Aorta (tissue), 5 donors: ENCODE data around the gene CLTCL1. TPM values are rescaled to one million over a fixed set of nuclear protein-coding genes. Genes with fewer than 3 reads are reported as not detected.

Experiments used
- ATAC-seq: fragments of 200-7000 bp; cut with Tn5 transposase; one replicate; pipeline ENCODE4 v1.9.1; 2022; ENCODE audit warnings: moderate library complexity; ENCODE audit not compliant: low FRiP score
- DNase-seq, 2 donors: peaks; one replicate each; pipeline ENCODE4 v3.0.0-alpha.2; 2020
- H3K27ac ChIP-seq, 2 donors: one replicate each; pipeline ENCODE4 v1.5.1; 2013; ENCODE audit warnings: low read length in 2 of 2, mild to moderate bottlenecking in 2 of 2, moderate library complexity in 2 of 2, control low read depth in 1 of 2, inconsistent platforms in 1 of 2, low read depth in 1 of 2
- H3K27me3 ChIP-seq, 2 donors: one replicate each; pipeline ENCODE4 v1.6.1; 2013; ENCODE audit warnings: control low read depth in 1 of 2, low read length in 1 of 2, mild to moderate bottlenecking in 1 of 2, moderate library complexity in 1 of 2; ENCODE audit not compliant: insufficient read depth in 2 of 2, control insufficient read depth in 1 of 2
- H3K36me3 ChIP-seq, 2 donors: one replicate each; pipeline ENCODE4 v1.6.1; 2013; ENCODE audit warnings: control low read depth in 1 of 2, low read length in 1 of 2, mild to moderate bottlenecking in 1 of 2; ENCODE audit not compliant: insufficient read depth in 2 of 2, control insufficient read depth in 1 of 2
- H3K4me1 ChIP-seq, 2 donors: one replicate each; pipeline ENCODE4 v1.6.1; 2013; ENCODE audit warnings: low read length in 2 of 2, control low read depth in 1 of 2, mild to moderate bottlenecking in 1 of 2, moderate library complexity in 1 of 2; ENCODE audit not compliant: insufficient read depth in 2 of 2, control insufficient read depth in 1 of 2
- H3K4me3 ChIP-seq, 2 donors: one replicate each; pipeline ENCODE4 v1.5.1; 2013; ENCODE audit warnings: low read length in 2 of 2, control low read depth in 1 of 2, mild to moderate bottlenecking in 1 of 2
- H3K9me3 ChIP-seq: one replicate; pipeline ENCODE4 v1.6.1; 2013; ENCODE audit warnings: mild to moderate bottlenecking, low read length; ENCODE audit not compliant: control insufficient read depth
- WGBS, 2 donors: extraction: QIAGEN DNeasy Blood & Tissue Kit; methylation state at CpG; one replicate each; pipeline ENCODE4 v1.1.7; 2013; 5-methylcytosine and 5-hydroxymethylcytosine counted together
- intact Hi-C, 2 donors: fragments of 100-400 bp; cut with DNase I; formaldehyde crosslinking; loops; one replicate each; pipeline versions ENCODE4 v1.14.2 to v1.15.0; 2022
- polyA plus RNA-seq, 2 donors: library from polyadenylated mRNA; stranded (reverse); fragments of 200-250 nt; gene quantifications; one replicate each; pipeline ENCODE4 v1.2.3, GENCODE V29; 2013
- total RNA-seq, 2 donors: library from RNA; stranded (reverse); fragmentation: NEBNext Ultra II Directional; extraction: Animal tissue kit (Norgen Biotek cat#: 25700); gene quantifications; one replicate each; pipeline ENCODE4 v1.2.1, GENCODE V29; 2021
- donor health status: healthy with polysubstance abuse.
- donor health status: Bipolar disorder and iron deficiency.
- donor health status: DM: no; HTN: no; CAD: no.
- donor health status: DM: no; HTN: no; CAD: no.
- donor health status: DM: yes; HTN: yes; CAD: no.

CLTCL1 gene
- total and polyA plus RNA-seq, 4 donors: 0.25 to 8.1 (median 7.0) TPM

DNA sequence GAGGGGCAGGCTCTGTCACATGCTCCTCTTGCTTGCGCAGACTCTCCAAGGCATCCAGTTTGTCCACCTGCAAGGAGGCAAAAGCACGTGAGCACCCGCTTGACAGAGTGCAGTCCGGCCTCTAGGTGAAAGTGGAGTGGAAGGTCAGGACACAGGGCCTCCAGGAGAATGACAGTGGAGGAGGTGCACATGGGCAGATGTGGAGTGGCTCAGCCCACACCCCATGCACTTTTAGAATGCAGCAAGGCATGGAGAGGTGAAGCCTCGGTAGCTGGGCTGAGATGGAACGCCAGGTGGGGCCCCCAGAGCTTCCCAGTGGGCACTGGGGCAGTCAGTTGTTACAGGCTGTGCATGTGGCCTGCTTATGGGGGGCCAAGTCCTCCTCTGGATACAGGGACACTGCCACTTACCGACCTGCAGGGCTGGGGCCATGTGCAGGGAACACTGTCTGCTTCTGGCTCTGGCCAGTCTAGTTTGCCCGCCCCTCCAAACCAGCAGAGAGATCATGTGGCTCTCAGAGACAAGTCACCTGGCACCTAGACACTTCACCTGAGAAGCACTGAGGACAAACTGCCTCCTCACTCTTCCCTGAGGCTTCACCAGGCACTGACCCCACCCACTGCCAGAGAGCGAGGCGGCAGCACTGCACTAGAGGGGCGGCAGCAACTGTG is 110.6 kb downstream of the CLTCL1 start:
- ATAC-seq: no peak
- H3K4me3 ChIP-seq: no peak overlapping the region
- H3K4me1 ChIP-seq: no peaks in the 10 kb centered on the region
- H3K27me3 ChIP-seq: no peaks in the 10 kb centered on the region
- 89 to 91% methylated on average over 11 of the region's 11 CpGs for WGBS, 2 donors
- intact Hi-C loops: no loop called here
- H3K27ac ChIP-seq: no peak overlapping the region
- DNase-seq: no peak
- no peaks in the 10 kb centered on the region for H3K9me3 ChIP-seq
- H3K36me3 ChIP-seq: no peaks in the 10 kb centered on the region

GRCh38 chr22:19180234-19180633 is 111.3 kb downstream of the CLTCL1 start:
- intact Hi-C loops: no loop called here
- 89 to 91% methylated on average over 9 of the region's 9 CpGs for WGBS, 2 donors
- Histone ChIP-seq H3K4me3 (no peak overlapping the region), H3K27ac (no peak overlapping the region), H3K27me3 (no peaks in the 10 kb centered on the region), H3K9me3 (no peaks in the 10 kb centered on the region), H3K36me3 (no peaks in the 10 kb centered on the region), H3K4me1 (no peaks in the 10 kb centered on the region)
- no peak for DNase-seq
- no peak for ATAC-seq

DNA sequence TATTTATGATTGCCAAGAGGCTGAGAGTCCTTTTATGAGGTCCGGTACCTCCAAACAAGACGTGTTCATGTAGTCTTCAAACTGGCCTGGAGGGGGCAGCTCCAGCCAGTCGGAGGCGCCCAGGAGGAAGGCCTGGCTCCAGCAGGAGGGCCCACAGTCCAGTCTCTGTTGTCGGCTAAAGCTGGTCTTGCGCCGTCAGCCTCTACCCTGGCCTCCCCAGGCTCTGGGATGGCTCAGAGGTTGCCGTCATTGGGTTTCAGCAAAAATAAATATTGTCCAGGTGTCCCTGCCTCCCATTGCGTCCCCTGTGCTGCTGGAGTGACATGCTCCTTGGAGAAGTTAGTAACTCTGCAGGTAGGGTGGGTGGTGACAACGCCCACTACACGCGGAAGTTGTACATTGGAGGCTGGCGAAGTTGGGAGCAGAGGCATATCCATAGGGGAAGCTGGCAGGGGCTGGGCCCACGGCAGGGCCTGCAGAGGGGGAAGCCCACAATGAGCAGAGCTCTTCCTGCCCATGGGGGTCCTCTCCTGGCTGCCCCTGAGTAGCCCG is 111.9 kb downstream of the CLTCL1 start:
- Histone ChIP-seq H3K36me3 (no peaks in the 10 kb centered on the region), H3K27me3 (no peaks in the 10 kb centered on the region), H3K4me3 (no peak overlapping the region), H3K27ac (peak overlapping the region in 1 of 2 donors; percentile 14), H3K4me1 (no peaks in the 10 kb centered on the region), H3K9me3 (no peaks in the 10 kb centered on the region)
- peak; percentile 87 for ATAC-seq
- intact Hi-C loops: loop anchor here (2.0 to 5.0 kb wide), 7 partner anchors 35 to 953 kb away; partner anchors contain the start of genes MRPL40 (in 2 of the 2), CDC45 (in 1 of the 2), CLTCL1 (in 1 of the 2) and ESS2 (in 1 of the 2)
- 34 to 35% methylated on average over 15 of the region's 15 CpGs for WGBS, 2 donors
- DNase-seq: peak; percentile 89

DNA sequence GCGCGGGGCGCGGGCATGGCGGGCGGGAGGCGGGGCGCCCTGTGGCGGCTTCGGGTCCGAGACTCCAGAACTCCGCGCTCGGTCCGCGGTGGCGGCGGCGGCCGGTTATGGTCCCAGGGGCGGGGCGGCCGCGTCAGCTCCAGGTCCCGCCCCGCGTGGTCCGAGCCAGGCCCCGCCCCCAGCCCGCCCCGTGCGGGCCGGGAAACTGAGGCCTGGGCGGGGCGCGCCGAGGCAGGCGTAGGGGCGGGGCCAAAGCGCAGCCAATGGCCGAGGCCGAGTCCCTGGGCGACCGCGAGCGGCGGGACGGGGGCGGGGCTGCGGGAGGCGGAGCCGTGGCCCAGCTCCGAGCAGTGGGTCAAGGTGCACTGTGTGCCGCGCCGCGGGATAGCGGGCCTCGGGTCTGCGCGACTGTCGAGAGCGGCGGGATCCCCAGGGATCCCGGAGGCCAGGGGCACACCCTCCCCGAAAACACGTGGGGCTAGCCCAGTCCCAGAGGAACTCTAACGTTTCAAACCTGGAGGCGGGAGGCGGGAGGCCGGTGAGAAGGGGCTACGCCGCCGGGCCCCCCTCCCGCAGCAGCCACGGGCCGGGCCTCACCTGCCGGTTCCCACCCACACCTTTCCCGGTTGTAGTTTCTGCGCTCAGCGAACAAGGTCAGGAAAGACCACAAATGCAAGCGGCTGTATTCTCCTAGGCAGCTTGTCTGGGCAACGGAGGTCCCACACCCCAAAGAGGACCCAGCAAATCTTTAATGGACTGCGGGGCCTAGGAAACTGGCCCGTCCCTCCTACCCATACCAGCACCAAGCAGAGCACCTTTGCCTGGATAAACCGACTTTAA is 112.6 kb downstream of the CLTCL1 start, which contains the start of gene SLC25A1:
TSS of gene SLC25A1 (minus strand) at position 80 of the 840 bp plus-strand sequence. CDS start at position 17, 63 bp downstream.
- WGBS, 2 donors: 0 to 1% methylated on average over 58 to 86 of the region's 86 CpGs
- no peaks in the 10 kb centered on the region for H3K36me3 ChIP-seq
- peak within 1 kb of the TSS; percentile 43 to 63 for H3K27ac ChIP-seq
- ATAC-seq (peak; percentile 93), DNase-seq (peak; percentile 95 to 97)
- no peaks in the 10 kb centered on the region for H3K27me3 ChIP-seq
- H3K4me3 ChIP-seq: peak within 1 kb of the TSS; percentile 49 to 77
- H3K4me1 ChIP-seq: no peaks in the 10 kb centered on the region
- intact Hi-C loops: loop anchor here (2.0 to 5.0 kb wide), 7 partner anchors 34 to 953 kb away; partner anchors contain the start of genes MRPL40 (in 2 of the 2), CDC45 (in 1 of the 2), CLTCL1 (in 1 of the 2) and ESS2 (in 1 of the 2)
- H3K9me3 ChIP-seq: no peaks in the 10 kb centered on the region

DNA sequence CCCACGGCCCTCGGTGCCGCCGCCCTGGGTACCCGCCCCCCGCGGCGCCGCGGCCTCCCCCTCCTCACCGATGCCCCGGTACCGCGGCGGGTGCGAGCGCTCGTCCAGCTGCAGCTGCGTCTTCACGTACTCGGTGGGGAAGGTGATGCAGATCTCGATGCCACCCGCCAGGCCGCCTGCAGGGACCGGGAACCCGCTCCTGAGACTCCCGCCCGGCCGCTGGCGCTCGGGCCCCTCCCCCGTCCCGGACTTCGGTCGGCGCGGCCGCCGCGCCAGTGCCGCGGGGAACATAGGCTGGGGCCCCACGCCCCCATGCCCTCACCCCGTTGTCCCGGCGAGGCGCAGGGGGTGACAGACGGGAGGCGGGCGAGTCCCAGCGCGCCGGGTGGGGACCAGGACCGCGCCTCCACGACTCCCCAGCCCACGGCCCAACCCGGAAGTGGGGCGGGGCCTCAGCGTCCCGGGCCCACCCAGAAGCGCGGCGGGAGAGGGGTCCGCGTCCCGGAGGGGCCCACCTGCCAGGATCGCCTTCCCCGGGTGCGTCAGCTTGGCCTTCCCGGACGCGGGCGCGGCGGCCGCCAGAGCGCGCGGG is 113.4 kb downstream of the CLTCL1 start:
- intact Hi-C loops: loop anchor here (2.0 to 5.0 kb wide), 7 partner anchors 33 to 954 kb away; partner anchors contain the start of genes MRPL40 (in 2 of the 2), CDC45 (in 1 of the 2), CLTCL1 (in 1 of the 2) and ESS2 (in 1 of the 2)
- DNase-seq: peak in 1 of 2 donors; percentile 87

DNA sequence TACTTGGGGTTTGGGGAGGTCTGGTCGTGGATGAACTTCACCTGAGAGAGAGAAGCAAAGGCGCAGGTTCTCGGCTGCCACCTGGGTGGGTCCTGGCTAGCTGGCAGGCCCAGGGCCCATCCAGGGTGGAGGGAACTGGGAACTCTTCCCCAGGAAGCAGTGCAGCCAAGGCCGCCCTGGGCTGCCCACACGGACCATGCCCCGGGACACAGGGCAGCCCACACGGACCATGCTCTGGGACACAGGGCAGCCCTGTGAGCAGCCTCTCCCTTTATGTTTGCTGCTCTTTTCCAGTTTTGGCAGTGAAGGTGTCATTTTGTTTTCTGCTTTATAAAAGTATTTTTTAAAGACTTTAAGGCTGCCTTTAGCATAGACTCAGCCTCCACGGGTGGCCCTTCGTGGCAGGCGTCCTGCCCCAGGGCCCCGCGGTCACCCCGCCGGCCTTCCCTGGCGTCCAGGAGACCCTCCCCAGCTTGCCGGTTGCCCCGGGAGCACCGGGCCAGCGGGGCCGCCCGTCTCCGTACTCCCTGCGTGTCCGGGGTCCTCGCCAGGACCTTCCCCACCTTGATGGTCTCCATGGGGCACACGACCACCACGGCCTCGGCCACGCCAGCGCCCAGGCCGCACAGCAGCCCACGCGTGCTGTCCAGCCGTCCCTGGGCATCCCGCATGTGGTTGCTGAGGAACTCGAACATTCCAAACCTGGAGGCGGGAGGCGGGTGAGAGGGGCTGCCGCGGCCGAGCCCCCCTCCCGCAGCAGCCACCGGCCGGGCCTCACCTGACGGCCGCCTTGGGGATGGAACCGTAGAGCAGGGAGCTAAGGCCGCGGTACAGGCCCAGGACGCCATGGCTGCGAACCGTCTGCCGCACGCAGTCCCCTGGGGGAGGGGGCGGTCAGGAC is 114.1 kb downstream of the CLTCL1 start:
- no peaks in the 10 kb centered on the region for H3K9me3 ChIP-seq
- H3K4me1 ChIP-seq: no peaks in the 10 kb centered on the region
- DNase-seq (peak in 1 of 2 donors; percentile 76), ATAC-seq (no peak)
- H3K27me3 ChIP-seq: no peaks in the 10 kb centered on the region
- peak overlapping the region; percentile 49 to 77 for H3K4me3 ChIP-seq
- no peak overlapping the region for H3K27ac ChIP-seq
- H3K36me3 ChIP-seq: no peaks in the 10 kb centered on the region
- intact Hi-C loops: loop anchor here (2.0 to 5.0 kb wide), 7 partner anchors 33 to 955 kb away; partner anchors contain the start of genes MRPL40 (in 2 of the 2), CDC45 (in 1 of the 2), CLTCL1 (in 1 of the 2) and ESS2 (in 1 of the 2)
- 18 to 19% methylated on average over 54 to 55 of the region's 55 CpGs for WGBS, 2 donors

More for the DNA sequence above, 113.4 kb downstream of the CLTCL1 start:
- Histone ChIP-seq H3K36me3 (no peaks in the 10 kb centered on the region), H3K9me3 (no peaks in the 10 kb centered on the region), H3K27ac (peak overlapping the region; percentile 43 to 63), H3K4me1 (no peaks in the 10 kb centered on the region), H3K4me3 (peak overlapping the region; percentile 49 to 77), H3K27me3 (no peaks in the 10 kb centered on the region)
- 0% methylated on average over 51 to 80 of the region's 80 CpGs for WGBS, 2 donors
- peak; percentile 17 for ATAC-seq

- Histone ChIP-seq H3K27me3 (no peaks in the 10 kb centered on the region), H3K36me3 (no peaks in the 10 kb centered on the region), H3K27ac (no peak overlapping the region), H3K4me3 (no peak overlapping the region), H3K4me1 (no peaks in the 10 kb centered on the region), H3K9me3 (no peaks in the 10 kb centered on the region)
- WGBS, 2 donors: 83% methylated on average over 10 to 12 of the region's 12 CpGs
- intact Hi-C loops: loop anchor here (5.0 kb wide), 3 partner anchors 256 to 956 kb away; partner anchors contain the start of genes HIRA (in 1 of the 2), MRPL40 (in 1 of the 2) and ZDHHC8 (in 1 of the 2)
- ATAC-seq (no peak), DNase-seq (no peak)
These were observed 114.8 kb downstream of the CLTCL1 start for GRCh38 chr22:19176732-19177131.
